ENCODE measurements around the gene IPO5. TPM values are rescaled to one million over a fixed set of nuclear protein-coding genes. Genes with fewer than 3 reads are reported as not detected.

The IPO5 gene
- polyA plus RNA-seq, 3 donors, result 17.5 to 21.6 (median 20.7) TPM

DNA sequence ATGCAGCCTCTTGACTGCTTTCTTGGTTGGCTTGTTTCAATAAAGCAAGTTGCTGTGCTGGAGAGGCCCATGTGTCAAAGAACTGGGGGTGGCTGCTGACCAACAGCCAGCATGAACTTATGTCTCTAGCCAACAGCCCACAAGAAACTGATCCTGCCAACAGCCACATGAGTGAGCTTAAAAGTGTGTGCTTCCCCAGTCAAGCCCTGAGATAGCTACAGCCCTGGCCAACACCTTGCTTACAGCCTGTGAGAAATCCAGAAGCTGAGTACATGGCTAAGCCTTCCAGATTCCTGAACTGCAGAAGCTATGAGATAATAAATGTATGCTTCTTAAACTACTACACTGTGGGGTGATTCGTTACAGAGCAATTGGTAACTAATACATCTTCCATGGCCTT lies 38.9 kb upstream of the IPO5 start:
- no peaks in the 10 kb centered on the region for H3K4me1 Mint-ChIP-seq
- no peaks in the 10 kb centered on the region for H3K36me3 Mint-ChIP-seq
- Histone ChIP-seq H3K9ac (ENCODE audit: insufficient read depth, low read length, poor library complexity, severe bottlenecking) (no peak overlapping the region), H4K20me1 (ENCODE audit: insufficient read depth, low read length) (no peaks in the 10 kb centered on the region), H3K4me3 (replicated peaks in 1 of 3; ENCODE audit: low read depth in 2 of 3, low read length in 3 of 3) (no peak overlapping the region), H3K36me3 (replicated peaks in 1 of 2; ENCODE audit: control insufficient read depth in 1 of 2, insufficient read depth in 2 of 2, low read length in 2 of 2) (no peaks in the 10 kb centered on the region), H3K4me1 (ENCODE audit: control insufficient read depth in 1 of 2, insufficient read depth in 2 of 2, low read length in 2 of 2) (no peaks in the 10 kb centered on the region), H3K27ac (ENCODE audit: low read depth in 1 of 2, low read length in 2 of 2) (no peak overlapping the region), H2AFZ (ENCODE audit: insufficient read depth, low read depth, low read length, poor library complexity, severe bottlenecking) (no peak overlapping the region), H3K9me3 (replicated peaks in 1 of 2; ENCODE audit: control insufficient read depth in 1 of 2, insufficient read depth in 1 of 2, low read length in 2 of 2) (peaks cover 4 to 9% of the 10 kb centered on the region in 2 donors), H3K27me3 (ENCODE audit: control insufficient read depth in 2 of 2, insufficient read depth in 2 of 2, low read length in 2 of 2) (no peaks in the 10 kb centered on the region), H3K4me2 (replicated peaks; ENCODE audit: extremely low read depth, low read length, poor library complexity, severe bottlenecking) (no peak overlapping the region), H3K79me2 (ENCODE audit: insufficient read depth, low read length) (no peaks in the 10 kb centered on the region)
- TF ChIP-seq, protein P1, sequence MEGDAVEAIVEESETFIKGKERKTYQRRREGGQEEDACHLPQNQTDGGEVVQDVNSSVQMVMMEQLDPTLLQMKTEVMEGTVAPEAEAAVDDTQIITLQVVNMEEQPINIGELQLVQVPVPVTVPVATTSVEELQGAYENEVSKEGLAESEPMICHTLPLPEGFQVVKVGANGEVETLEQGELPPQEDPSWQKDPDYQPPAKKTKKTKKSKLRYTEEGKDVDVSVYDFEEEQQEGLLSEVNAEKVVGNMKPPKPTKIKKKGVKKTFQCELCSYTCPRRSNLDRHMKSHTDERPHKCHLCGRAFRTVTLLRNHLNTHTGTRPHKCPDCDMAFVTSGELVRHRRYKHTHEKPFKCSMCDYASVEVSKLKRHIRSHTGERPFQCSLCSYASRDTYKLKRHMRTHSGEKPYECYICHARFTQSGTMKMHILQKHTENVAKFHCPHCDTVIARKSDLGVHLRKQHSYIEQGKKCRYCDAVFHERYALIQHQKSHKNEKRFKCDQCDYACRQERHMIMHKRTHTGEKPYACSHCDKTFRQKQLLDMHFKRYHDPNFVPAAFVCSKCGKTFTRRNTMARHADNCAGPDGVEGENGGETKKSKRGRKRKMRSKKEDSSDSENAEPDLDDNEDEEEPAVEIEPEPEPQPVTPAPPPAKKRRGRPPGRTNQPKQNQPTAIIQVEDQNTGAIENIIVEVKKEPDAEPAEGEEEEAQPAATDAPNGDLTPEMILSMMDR (IDR thresholded peaks at IDR 0.05), result no peak
- peaks cover 2 to 3% (median 3%) of the 10 kb centered on the region in 3 donors for H3K27me3 Mint-ChIP-seq (ENCODE audit: low read depth in 3 of 3)
- H3K4me3 Mint-ChIP-seq, result no peak overlapping the region
- peaks cover 15 to 29% (median 18%) of the 10 kb centered on the region in 7 donors for H3K9me3 Mint-ChIP-seq
- no CpG with 5 or more reads among the region's 1 CpG for WGBS (ENCODE audit: insufficient coverage)
- intact Hi-C loops (cut with micrococcal nuclease), result no loop called here
- no peak for DNase-seq
- H3K27ac Mint-ChIP-seq, result no peak overlapping the region

DNA sequence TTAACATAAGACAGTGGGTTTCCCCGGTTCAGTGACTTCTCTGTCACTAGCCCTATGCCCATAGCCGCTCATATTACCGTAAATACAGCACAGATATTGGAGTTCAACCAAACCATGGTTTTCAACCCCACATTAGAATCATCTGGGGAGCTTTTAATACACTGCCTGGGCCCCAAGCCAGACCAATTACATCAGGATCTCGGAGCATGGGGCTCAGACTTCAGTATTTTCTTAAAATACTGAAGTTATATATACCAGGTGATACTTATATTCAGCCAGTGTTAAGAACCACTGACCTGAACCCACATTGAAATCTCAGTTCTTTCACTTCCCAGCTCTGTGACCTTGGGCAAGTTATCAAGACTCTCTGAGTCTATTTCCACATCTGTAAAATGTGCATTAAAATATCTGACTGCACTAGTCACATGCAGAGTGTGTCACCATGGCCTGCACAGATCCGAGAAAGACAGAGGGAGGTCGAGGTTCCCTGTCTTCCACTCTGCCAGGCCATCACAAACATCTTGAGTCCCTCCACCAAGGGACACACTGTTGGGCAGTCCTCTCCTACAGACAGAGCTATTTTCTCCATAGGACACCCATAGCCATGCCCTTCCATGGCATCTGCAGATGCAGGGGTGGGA lies 32.2 kb upstream of the IPO5 start:
- no peaks in the 10 kb centered on the region for H3K36me3 ChIP-seq (replicated peaks in 1 of 2; ENCODE audit: control insufficient read depth in 1 of 2, insufficient read depth in 2 of 2, low read length in 2 of 2)
- Mint-ChIP-seq H3K4me1 (no peaks in the 10 kb centered on the region), H3K4me3 (no peak overlapping the region), H3K9me3 (peaks cover 3 to 28% (median 7%) of the 10 kb centered on the region in 7 donors), H3K27me3 (ENCODE audit: low read depth in 3 of 3) (peaks cover 0 to 6% (median 1%) of the 10 kb centered on the region in 3 donors), H3K27ac (no peak overlapping the region), H3K36me3 (no peaks in the 10 kb centered on the region)
- intact Hi-C loops (cut with micrococcal nuclease), result no loop called here
- no peak overlapping the region for H3K9ac ChIP-seq (ENCODE audit: insufficient read depth, low read length, poor library complexity, severe bottlenecking)
- WGBS (ENCODE audit: insufficient coverage), result 91% methylated on average over 5 of the region's 6 CpGs
- TF ChIP-seq, protein P1 (IDR thresholded peaks at IDR 0.05), result no peak
- peaks cover 3 to 4% of the 10 kb centered on the region in 2 donors for H3K9me3 ChIP-seq (replicated peaks in 1 of 2; ENCODE audit: control insufficient read depth in 1 of 2, insufficient read depth in 1 of 2, low read length in 2 of 2)
- no peaks in the 10 kb centered on the region for H3K79me2 ChIP-seq (ENCODE audit: insufficient read depth, low read length)
- no peak overlapping the region for H3K4me3 ChIP-seq (replicated peaks in 1 of 3; ENCODE audit: low read depth in 2 of 3, low read length in 3 of 3)
- no peaks in the 10 kb centered on the region for H3K27me3 ChIP-seq (ENCODE audit: control insufficient read depth in 2 of 2, insufficient read depth in 2 of 2, low read length in 2 of 2)
- no peak overlapping the region for H3K4me2 ChIP-seq (replicated peaks; ENCODE audit: extremely low read depth, low read length, poor library complexity, severe bottlenecking)
- no peaks in the 10 kb centered on the region for H4K20me1 ChIP-seq (ENCODE audit: insufficient read depth, low read length)
- H2AFZ ChIP-seq (ENCODE audit: insufficient read depth, low read depth, low read length, poor library complexity, severe bottlenecking), result no peak overlapping the region
- no peak for DNase-seq
- no peak overlapping the region for H3K27ac ChIP-seq (ENCODE audit: low read depth in 1 of 2, low read length in 2 of 2)
- H3K4me1 ChIP-seq (ENCODE audit: control insufficient read depth in 1 of 2, insufficient read depth in 2 of 2, low read length in 2 of 2), result no peaks in the 10 kb centered on the region
